ENCODE data around the gene NRBF2.

The NRBF2 gene

GRCh38 chr10:63119041-63119440 lies 14.1 kb upstream of the NRBF2 start:
- no peak for DNase-seq (ENCODE audit: low spot score)
- ChIA-PET CTCF (no interaction called here), POLR2A (ENCODE audit: low non-redundant PET) (no interaction called here)
- TF ChIP-seq CTCF (conservative IDR thresholded peaks at IDR 0.05; ENCODE audit: low read depth) = no peak
- H3K27ac ChIP-seq = no peak overlapping the region

- DNase-seq (ENCODE audit: low spot score) = no peak
- no peak for TF ChIP-seq CTCF (conservative IDR thresholded peaks at IDR 0.05; ENCODE audit: low read depth)
- POLR2A ChIA-PET (ENCODE audit: low non-redundant PET) = no interaction called here
- H3K27ac ChIP-seq = no peak overlapping the region
- CTCF ChIA-PET = no interaction called here
These were observed 12.6 kb upstream of the NRBF2 start for GRCh38 chr10:63120554-63120953.

- no peak for DNase-seq (ENCODE audit: low spot score)
- POLR2A ChIA-PET (ENCODE audit: low non-redundant PET) = no interaction called here
- CTCF ChIA-PET = no interaction called here
- H3K27ac ChIP-seq = no peak overlapping the region
- no peak for TF ChIP-seq CTCF (conservative IDR thresholded peaks at IDR 0.05; ENCODE audit: low read depth)
These were observed 9.3 kb upstream of the NRBF2 start for GRCh38 chr10:63123727-63124362.

- no peak for TF ChIP-seq CTCF (conservative IDR thresholded peaks at IDR 0.05; ENCODE audit: low read depth)
- CTCF ChIA-PET = interaction anchor here (0.7 kb wide), 2 partner anchors 12 to 26 kb away, joined by 3 read pairs; no protein-coding TSS in a partner anchor
- POLR2A ChIA-PET (ENCODE audit: low non-redundant PET) = no interaction called here
These were observed 7.7 kb upstream of the NRBF2 start for GRCh38 chr10:63125459-63125858.

GRCh38 chr10:63128443-63128842 lies 4.7 kb upstream of the NRBF2 start:
- no peak for TF ChIP-seq CTCF (conservative IDR thresholded peaks at IDR 0.05; ENCODE audit: low read depth)
- DNase-seq (ENCODE audit: low spot score) = no peak
- ChIA-PET CTCF (interaction anchor here (0.6 kb wide), 1 partner anchor 358 kb away, joined by 3 read pairs; no protein-coding TSS in a partner anchor), POLR2A (ENCODE audit: low non-redundant PET) (no interaction called here)
- no peak overlapping the region for H3K27ac ChIP-seq

More at GRCh38 chr10:63125459-63125858, 7.7 kb upstream of the NRBF2 start:
- no peak for DNase-seq (ENCODE audit: low spot score)
- H3K27ac ChIP-seq = no peak overlapping the region

GRCh38 chr10:63129888-63130287 lies 3.2 kb upstream of the NRBF2 start:
- POLR2A ChIA-PET (ENCODE audit: low non-redundant PET) = no interaction called here
- no peak overlapping the region for H3K27ac ChIP-seq
- CTCF ChIA-PET = interaction anchor here (0.5 to 0.6 kb wide), 2 partner anchors 12 to 13 kb away, joined by 3 read pairs; no protein-coding TSS in a partner anchor
- TF ChIP-seq CTCF (conservative IDR thresholded peaks at IDR 0.05; ENCODE audit: low read depth) = no peak
- DNase-seq (ENCODE audit: low spot score) = no peak
